ENCODE data around the gene ZNF426. TPM values are rescaled to one million over a fixed set of nuclear protein-coding genes. Genes with fewer than 3 reads are reported as not detected.

The ZNF426 gene
- total RNA-seq, 2 donors from 2014 or later = 9.6 to 10.2 TPM

Other genes with a start within 250 kb of the ZNF426 start
- gene ZNF699, start 228.8 kb downstream of the ZNF426 start, total RNA-seq = 10 to 100 TPM; 11.3 to 12.0 TPM
- 10 to 100 TPM in 1 of 2 donors, 1 to 10 TPM in 1; 5.3 to 16.6 TPM for gene ZNF559, start 214.5 kb downstream of the ZNF426 start, total RNA-seq
- 1 to 10 TPM in 1 of 2 donors, under 1 TPM in 1; 0.31 to 1.1 TPM for gene ZNF177, start 175.6 kb downstream of the ZNF426 start, total RNA-seq
- 10 to 100 TPM; 39.8 to 51.6 TPM for gene ZNF266, start 103.1 kb downstream of the ZNF426 start, total RNA-seq
- gene ZNF560, start 40.0 kb downstream of the ZNF426 start, total RNA-seq = not detected
- 10 to 100 TPM; 32.9 to 36.6 TPM for gene ZNF121, start 45.9 kb upstream of the ZNF426 start, total RNA-seq
- 10 to 100 TPM; 28.1 to 35.8 TPM for gene ZNF561, start 82.6 kb upstream of the ZNF426 start, total RNA-seq
- gene ZNF562, start 136.5 kb upstream of the ZNF426 start, total RNA-seq = 10 to 100 TPM; 10.7 to 13.8 TPM
- 10 to 100 TPM in 1 of 2 donors, 1 to 10 TPM in 1; 3.9 to 12.0 TPM for gene ZNF846, start 230.1 kb upstream of the ZNF426 start, total RNA-seq

All from T-helper 17 cell (primary cell).